Measurements from ENCODE around the gene NDUFB7.

Gene NDUFB7

GRCh38 chr19:14526423-14526822 is 45.4 kb downstream of the NDUFB7 start:
- Histone ChIP-seq H3K4me1 (ENCODE audit: control insufficient read depth in 2 of 2, insufficient read depth in 2 of 2, low read length in 2 of 2) (peaks cover 0 to 2% of the 10 kb centered on the region in 2 donors), H3K4me3 (ENCODE audit: low read length in 2 of 2) (no peak overlapping the region), H3K36me3 (ENCODE audit: control insufficient read depth in 2 of 2, insufficient read depth in 2 of 2, low read length in 2 of 2) (no peaks in the 10 kb centered on the region), H3K27me3 (ENCODE audit: control insufficient read depth in 2 of 2, insufficient read depth in 2 of 2, low read length in 2 of 2) (no peaks in the 10 kb centered on the region), H3K9me3 (ENCODE audit: control insufficient read depth in 2 of 2, low read length in 2 of 2) (no peaks in the 10 kb centered on the region), H3K27ac (ENCODE audit: low read depth in 2 of 2, low read length in 2 of 2) (no peak overlapping the region), H3K9ac (ENCODE audit: low read depth in 1 of 2, low read length in 2 of 2) (no peak overlapping the region)

DNA sequence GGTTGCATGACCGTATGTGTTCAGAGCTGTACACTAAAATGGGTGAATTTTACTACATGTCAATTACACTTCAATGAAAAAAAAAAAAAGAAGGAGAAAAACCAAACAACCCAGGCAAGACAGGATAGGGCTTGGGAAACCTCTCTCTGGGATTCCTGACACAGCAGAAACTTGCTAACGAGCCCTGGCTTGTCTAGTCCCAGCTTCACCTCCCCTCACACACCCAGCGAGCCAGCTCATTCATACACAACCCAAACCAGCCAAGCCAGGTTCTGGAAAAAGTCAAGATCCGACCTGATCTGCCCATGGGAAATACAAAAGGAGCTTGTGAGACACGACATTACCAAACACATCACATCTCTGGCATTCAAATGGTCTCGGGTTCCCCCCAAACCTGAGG is 46.1 kb downstream of the NDUFB7 start:
- Histone ChIP-seq H3K9ac (ENCODE audit: low read depth in 1 of 2, low read length in 2 of 2) (no peak overlapping the region), H3K9me3 (ENCODE audit: control insufficient read depth in 2 of 2, low read length in 2 of 2) (no peaks in the 10 kb centered on the region), H3K4me3 (ENCODE audit: low read length in 2 of 2) (no peak overlapping the region), H3K27ac (ENCODE audit: low read depth in 2 of 2, low read length in 2 of 2) (no peak overlapping the region), H3K36me3 (ENCODE audit: control insufficient read depth in 2 of 2, insufficient read depth in 2 of 2, low read length in 2 of 2) (no peaks in the 10 kb centered on the region), H3K27me3 (ENCODE audit: control insufficient read depth in 2 of 2, insufficient read depth in 2 of 2, low read length in 2 of 2) (no peaks in the 10 kb centered on the region), H3K4me1 (ENCODE audit: control insufficient read depth in 2 of 2, insufficient read depth in 2 of 2, low read length in 2 of 2) (peaks cover 0 to under 1% of the 10 kb centered on the region in 2 donors)

GRCh38 chr19:14520543-14520942 is 51.3 kb downstream of the NDUFB7 start:
- Histone ChIP-seq H3K4me1 (ENCODE audit: control insufficient read depth in 2 of 2, insufficient read depth in 2 of 2, low read length in 2 of 2) (peaks cover 22% of the 10 kb centered on the region in 2 donors), H3K27me3 (ENCODE audit: control insufficient read depth in 2 of 2, insufficient read depth in 2 of 2, low read length in 2 of 2) (no peaks in the 10 kb centered on the region), H3K4me3 (ENCODE audit: low read length in 2 of 2) (no peak overlapping the region), H3K27ac (ENCODE audit: low read depth in 2 of 2, low read length in 2 of 2) (no peak overlapping the region), H3K9me3 (ENCODE audit: control insufficient read depth in 2 of 2, low read length in 2 of 2) (no peaks in the 10 kb centered on the region), H3K36me3 (ENCODE audit: control insufficient read depth in 2 of 2, insufficient read depth in 2 of 2, low read length in 2 of 2) (peaks cover 8 to 12% of the 10 kb centered on the region in 2 donors), H3K9ac (ENCODE audit: low read depth in 1 of 2, low read length in 2 of 2) (no peak overlapping the region)

DNA sequence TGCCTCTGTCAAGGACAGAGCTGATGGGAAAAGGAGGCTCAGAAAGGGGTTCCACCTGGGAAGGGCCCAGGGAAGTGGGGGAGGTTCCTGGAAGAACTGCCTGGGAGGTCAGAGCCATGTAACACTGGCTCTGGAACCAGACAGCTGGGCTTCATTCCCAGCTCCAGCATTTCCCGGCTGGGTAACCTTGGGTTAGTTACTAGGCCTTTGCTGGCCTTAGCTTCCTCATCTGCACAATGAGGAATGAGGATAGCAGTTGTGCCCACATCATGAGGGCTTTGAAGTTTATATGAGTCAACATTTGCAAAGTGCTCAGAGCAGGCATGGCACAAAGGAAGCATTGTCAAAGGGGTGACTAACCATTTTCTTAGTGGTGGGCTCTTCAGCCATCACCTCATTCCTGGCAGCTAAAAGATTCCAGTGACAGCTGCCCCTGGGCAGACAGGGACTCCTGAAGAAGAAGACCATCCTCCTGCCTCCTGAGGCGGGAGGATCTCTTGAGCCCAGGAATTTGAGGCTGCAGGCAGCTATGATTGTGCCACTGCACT is 51.9 kb downstream of the NDUFB7 start:
- Histone ChIP-seq H3K36me3 (ENCODE audit: control insufficient read depth in 2 of 2, insufficient read depth in 2 of 2, low read length in 2 of 2) (peaks cover 14 to 18% of the 10 kb centered on the region in 2 donors), H3K27ac (ENCODE audit: low read depth in 2 of 2, low read length in 2 of 2) (peak overlapping the region; percentile 5 to 66), H3K4me3 (ENCODE audit: low read length in 2 of 2) (no peak overlapping the region), H3K9me3 (ENCODE audit: control insufficient read depth in 2 of 2, low read length in 2 of 2) (no peaks in the 10 kb centered on the region), H3K4me1 (ENCODE audit: control insufficient read depth in 2 of 2, insufficient read depth in 2 of 2, low read length in 2 of 2) (peaks cover 28% of the 10 kb centered on the region in 2 donors), H3K27me3 (ENCODE audit: control insufficient read depth in 2 of 2, insufficient read depth in 2 of 2, low read length in 2 of 2) (no peaks in the 10 kb centered on the region), H3K9ac (ENCODE audit: low read depth in 1 of 2, low read length in 2 of 2) (no peak overlapping the region)

- Histone ChIP-seq H3K27me3 (ENCODE audit: control insufficient read depth in 2 of 2, insufficient read depth in 2 of 2, low read length in 2 of 2) (no peaks in the 10 kb centered on the region), H3K27ac (ENCODE audit: low read depth in 2 of 2, low read length in 2 of 2) (peak overlapping the region; percentile 95 to 97), H3K9me3 (ENCODE audit: control insufficient read depth in 2 of 2, low read length in 2 of 2) (no peaks in the 10 kb centered on the region), H3K4me3 (ENCODE audit: low read length in 2 of 2) (no peak overlapping the region), H3K9ac (ENCODE audit: low read depth in 1 of 2, low read length in 2 of 2) (peak overlapping the region in 1 of 2 donors; percentile 80), H3K4me1 (ENCODE audit: control insufficient read depth in 2 of 2, insufficient read depth in 2 of 2, low read length in 2 of 2) (peaks cover 28 to 31% of the 10 kb centered on the region in 2 donors), H3K36me3 (ENCODE audit: control insufficient read depth in 2 of 2, insufficient read depth in 2 of 2, low read length in 2 of 2) (peaks cover 20 to 24% of the 10 kb centered on the region in 2 donors)
Measured at GRCh38 chr19:14519245-14519859, 52.5 kb downstream of the NDUFB7 start.

GRCh38 chr19:14517840-14518505 is 53.9 kb downstream of the NDUFB7 start, which contains the start of gene DNAJB1:
Gene DNAJB1, minus strand, starts transcription at chr19:14518397. Its CDS starts 48 bp downstream, at chr19:14518349.
- Histone ChIP-seq H3K36me3 (ENCODE audit: control insufficient read depth in 2 of 2, insufficient read depth in 2 of 2, low read length in 2 of 2) (peaks cover 22 to 31% of the 10 kb centered on the region in 2 donors), H3K9me3 (ENCODE audit: control insufficient read depth in 2 of 2, low read length in 2 of 2) (no peaks in the 10 kb centered on the region), H3K4me1 (ENCODE audit: control insufficient read depth in 2 of 2, insufficient read depth in 2 of 2, low read length in 2 of 2) (peaks cover 28 to 31% of the 10 kb centered on the region in 2 donors), H3K27me3 (ENCODE audit: control insufficient read depth in 2 of 2, insufficient read depth in 2 of 2, low read length in 2 of 2) (no peaks in the 10 kb centered on the region), H3K9ac (ENCODE audit: low read depth in 1 of 2, low read length in 2 of 2) (peak within 1 kb of the TSS; percentile 98 to 100), H3K27ac (ENCODE audit: low read depth in 2 of 2, low read length in 2 of 2) (peak within 1 kb of the TSS; percentile 99 to 100), H3K4me3 (ENCODE audit: low read length in 2 of 2) (peak within 1 kb of the TSS; percentile 85 to 95)

- Histone ChIP-seq H3K4me3 (ENCODE audit: low read length in 2 of 2) (peak overlapping the region; percentile 85 to 95), H3K36me3 (ENCODE audit: control insufficient read depth in 2 of 2, insufficient read depth in 2 of 2, low read length in 2 of 2) (peaks cover 22 to 31% of the 10 kb centered on the region in 2 donors), H3K27ac (ENCODE audit: low read depth in 2 of 2, low read length in 2 of 2) (peak overlapping the region; percentile 99 to 100), H3K4me1 (ENCODE audit: control insufficient read depth in 2 of 2, insufficient read depth in 2 of 2, low read length in 2 of 2) (peaks cover 28 to 31% of the 10 kb centered on the region in 2 donors), H3K27me3 (ENCODE audit: control insufficient read depth in 2 of 2, insufficient read depth in 2 of 2, low read length in 2 of 2) (no peaks in the 10 kb centered on the region), H3K9me3 (ENCODE audit: control insufficient read depth in 2 of 2, low read length in 2 of 2) (no peaks in the 10 kb centered on the region), H3K9ac (ENCODE audit: low read depth in 1 of 2, low read length in 2 of 2) (peak overlapping the region; percentile 85 to 100)
Measured at GRCh38 chr19:14517446-14517839, 54.4 kb downstream of the NDUFB7 start.

DNA sequence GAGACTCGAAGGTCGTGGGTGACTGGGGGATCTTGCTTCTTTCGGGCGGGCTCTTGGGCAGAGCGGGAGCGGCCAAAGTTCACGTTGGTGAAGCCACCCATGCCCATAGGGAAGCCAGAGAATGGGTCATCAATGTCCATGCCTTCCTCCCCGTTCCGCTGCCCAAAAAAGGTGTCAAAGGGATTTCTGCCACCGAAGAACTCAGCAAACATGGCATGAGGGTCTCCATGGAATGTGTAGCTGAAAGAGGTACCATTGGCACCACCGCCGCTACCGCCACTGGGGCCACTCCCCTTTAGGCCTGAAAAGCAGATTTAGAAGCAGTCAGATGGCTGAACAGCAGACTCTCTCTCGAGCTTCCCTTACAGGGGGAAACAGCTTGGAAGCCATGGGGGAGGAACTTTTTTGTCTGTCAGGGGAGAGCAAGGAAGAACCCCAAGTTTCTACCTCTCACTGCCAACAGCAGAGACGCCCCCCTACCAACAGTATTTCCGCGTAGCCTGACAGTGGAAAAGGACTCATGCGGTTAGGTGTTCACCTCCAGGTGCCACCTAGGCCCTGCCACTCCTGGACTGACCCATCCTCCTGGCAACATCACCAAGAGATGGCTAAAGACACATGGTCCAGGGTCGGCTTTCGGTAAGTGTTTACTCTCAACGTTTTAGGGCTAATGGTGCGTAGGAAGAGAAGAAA is 55.0 kb downstream of the NDUFB7 start:
- Histone ChIP-seq H3K4me3 (ENCODE audit: low read length in 2 of 2) (peak overlapping the region; percentile 85 to 95), H3K9ac (ENCODE audit: low read depth in 1 of 2, low read length in 2 of 2) (peak overlapping the region; percentile 85 to 100), H3K27ac (ENCODE audit: low read depth in 2 of 2, low read length in 2 of 2) (peak overlapping the region; percentile 99 to 100), H3K27me3 (ENCODE audit: control insufficient read depth in 2 of 2, insufficient read depth in 2 of 2, low read length in 2 of 2) (no peaks in the 10 kb centered on the region), H3K36me3 (ENCODE audit: control insufficient read depth in 2 of 2, insufficient read depth in 2 of 2, low read length in 2 of 2) (peaks cover 22 to 31% of the 10 kb centered on the region in 2 donors), H3K9me3 (ENCODE audit: control insufficient read depth in 2 of 2, low read length in 2 of 2) (no peaks in the 10 kb centered on the region), H3K4me1 (ENCODE audit: control insufficient read depth in 2 of 2, insufficient read depth in 2 of 2, low read length in 2 of 2) (peaks cover 28 to 31% of the 10 kb centered on the region in 2 donors)
